Activated B cell treated with CpG ODN at 0.5 μM for 24 hours (primary cell): ENCODE data around the gene NOTUM. TPM values are rescaled to one million over a fixed set of nuclear protein-coding genes. Genes with fewer than 3 reads are reported as not detected.

Experiments
- ATAC-seq: fragments of 200-7000 bp; cut with Tn5 transposase; one replicate; pipeline ENCODE4 v1.10.0; 2021; ENCODE audit warnings: low read depth, mild to moderate bottlenecking, moderate library complexity
- CTCF ChIA-PET: fragments of 350-600 bp; sonication (Branson Sonifier 250); formaldehyde crosslinking; loops from one replicate; lab custom pipeline; 2021; ENCODE audit warnings: antibody characterized with exemption; lab: Charles Lee
- POLR2A ChIA-PET: fragments of 350-600 bp; sonication (Branson Sonifier 250); formaldehyde crosslinking; loops from one replicate; lab custom pipeline; 2021; ENCODE audit warnings: antibody characterized with exemption; lab: Charles Lee
- DNase-seq: peaks from one replicate; pipeline ENCODE4 v3.0.0; 2022
- H3K27ac Mint-ChIP-seq: one replicate; pipeline ENCODE4 v1.8.0; 2020; ENCODE audit warnings: mixed read lengths
- H3K27me3 Mint-ChIP-seq: one replicate; pipeline ENCODE4 v1.8.0; 2021; ENCODE audit warnings: mixed read lengths
- H3K36me3 Mint-ChIP-seq: one replicate; pipeline ENCODE4 v1.8.0; 2021; ENCODE audit warnings: low read depth, mixed read lengths
- H3K4me1 Mint-ChIP-seq: one replicate; pipeline ENCODE4 v1.8.0; 2021; ENCODE audit warnings: mixed read lengths
- H3K4me3 Mint-ChIP-seq: one replicate; pipeline ENCODE4 v1.8.0; 2020; ENCODE audit warnings: mild to moderate bottlenecking, mixed read lengths
- H3K9me3 Mint-ChIP-seq: one replicate; pipeline ENCODE4 v1.8.0; 2020; ENCODE audit warnings: mixed read lengths
- CTCF ChIP-seq: fragments of 200-600 bp; IDR thresholded peaks from one replicate; pipeline ENCODE4 v1.8.0; 2022; ENCODE audit warnings: antibody characterized with exemption, mild to moderate bottlenecking
- intact Hi-C: fragments of 100-400 bp; cut with micrococcal nuclease; formaldehyde crosslinking; loops from one replicate; pipeline ENCODE4 v1.15.1; 2024
- total RNA-seq: library from RNA; stranded (reverse); gene quantifications from 2 replicates; pipeline ENCODE4 v1.2.3, GENCODE V29; 2022

Gene NOTUM
- total RNA-seq, 1 donor from 2014 or later: not detected

- DNase-seq (no peak), ATAC-seq (no peak)
- H3K4me3 Mint-ChIP-seq: no peak overlapping the region
- ChIA-PET POLR2A (no interaction called here), CTCF (no interaction called here)
- H3K9me3 Mint-ChIP-seq: no peaks in the 10 kb centered on the region
- no peaks in the 10 kb centered on the region for H3K27me3 Mint-ChIP-seq
- no peak for TF ChIP-seq CTCF
- peaks cover 37% of the 10 kb centered on the region for H3K4me1 Mint-ChIP-seq
- intact Hi-C loops: no loop called here
- no peak overlapping the region for H3K27ac Mint-ChIP-seq
- peaks cover 26% of the 10 kb centered on the region for H3K36me3 Mint-ChIP-seq
Observed at GRCh38 chr17:81922566-81923301, 38.3 kb downstream of the NOTUM start.

GRCh38 chr17:81921996-81922565, 38.9 kb downstream of the NOTUM start:
- DNase-seq (no peak), ATAC-seq (no peak)
- no peaks in the 10 kb centered on the region for H3K27me3 Mint-ChIP-seq
- no peak overlapping the region for H3K4me3 Mint-ChIP-seq
- CTCF ChIA-PET: no interaction called here
- POLR2A ChIA-PET: interaction anchor here (0.8 to 0.9 kb wide), 2 partner anchors 12 to 61 kb away, joined by 3 read pairs; partner anchors contain the start of gene P4HB
- intact Hi-C loops: no loop called here
- H3K9me3 Mint-ChIP-seq: no peaks in the 10 kb centered on the region
- TF ChIP-seq CTCF: no peak
- H3K4me1 Mint-ChIP-seq: peaks cover 42% of the 10 kb centered on the region
- peaks cover 26% of the 10 kb centered on the region for H3K36me3 Mint-ChIP-seq
- H3K27ac Mint-ChIP-seq: no peak overlapping the region

- CTCF ChIA-PET: interaction anchor here (1.2 kb wide), 1 partner anchor 38 kb away, joined by 4 read pairs; no protein-coding TSS in a partner anchor
- Mint-ChIP-seq H3K27ac (no peak overlapping the region), H3K36me3 (peaks cover 28% of the 10 kb centered on the region), H3K9me3 (no peaks in the 10 kb centered on the region), H3K27me3 (no peaks in the 10 kb centered on the region), H3K4me1 (peaks cover 44% of the 10 kb centered on the region), H3K4me3 (no peak overlapping the region)
- ATAC-seq: no peak
- no peak for TF ChIP-seq CTCF
- POLR2A ChIA-PET: interaction anchor here (0.6 to 0.9 kb wide), 3 partner anchors 13 to 101 kb away, joined by 3 to 6 read pairs (median 3); partner anchors contain the start of genes CENPX, LRRC45 and P4HB
- DNase-seq: no peak
- intact Hi-C loops: no loop called here
Observed at GRCh38 chr17:81921537-81921862, 39.5 kb downstream of the NOTUM start.

- ATAC-seq: no peak
- intact Hi-C loops: no loop called here
- Mint-ChIP-seq H3K36me3 (peaks cover 29% of the 10 kb centered on the region), H3K27me3 (no peaks in the 10 kb centered on the region), H3K4me1 (peaks cover 41% of the 10 kb centered on the region), H3K27ac (no peak overlapping the region), H3K4me3 (no peak overlapping the region), H3K9me3 (no peaks in the 10 kb centered on the region)
- DNase-seq: no peak
- ChIA-PET POLR2A (interaction anchor here (0.6 to 0.9 kb wide), 3 partner anchors 14 to 102 kb away, joined by 3 to 6 read pairs (median 3); partner anchors contain the start of genes CENPX, LRRC45 and P4HB), CTCF (interaction anchor here (1.2 kb wide), 1 partner anchor 39 kb away, joined by 4 read pairs; no protein-coding TSS in a partner anchor)
- no peak for TF ChIP-seq CTCF
Observed at GRCh38 chr17:81920612-81921536, 40.1 kb downstream of the NOTUM start.
